GM10847 (cell line): ENCODE results near the gene ING1.

Source experiments
- POLR2A ChIP-seq: IDR thresholded peaks from 2 replicates; pipeline ENCODE4 v1.6.1; 2011; ENCODE audit not compliant: insufficient read length; ENCODE audit errors: extremely low read depth

The ING1 gene

DNA sequence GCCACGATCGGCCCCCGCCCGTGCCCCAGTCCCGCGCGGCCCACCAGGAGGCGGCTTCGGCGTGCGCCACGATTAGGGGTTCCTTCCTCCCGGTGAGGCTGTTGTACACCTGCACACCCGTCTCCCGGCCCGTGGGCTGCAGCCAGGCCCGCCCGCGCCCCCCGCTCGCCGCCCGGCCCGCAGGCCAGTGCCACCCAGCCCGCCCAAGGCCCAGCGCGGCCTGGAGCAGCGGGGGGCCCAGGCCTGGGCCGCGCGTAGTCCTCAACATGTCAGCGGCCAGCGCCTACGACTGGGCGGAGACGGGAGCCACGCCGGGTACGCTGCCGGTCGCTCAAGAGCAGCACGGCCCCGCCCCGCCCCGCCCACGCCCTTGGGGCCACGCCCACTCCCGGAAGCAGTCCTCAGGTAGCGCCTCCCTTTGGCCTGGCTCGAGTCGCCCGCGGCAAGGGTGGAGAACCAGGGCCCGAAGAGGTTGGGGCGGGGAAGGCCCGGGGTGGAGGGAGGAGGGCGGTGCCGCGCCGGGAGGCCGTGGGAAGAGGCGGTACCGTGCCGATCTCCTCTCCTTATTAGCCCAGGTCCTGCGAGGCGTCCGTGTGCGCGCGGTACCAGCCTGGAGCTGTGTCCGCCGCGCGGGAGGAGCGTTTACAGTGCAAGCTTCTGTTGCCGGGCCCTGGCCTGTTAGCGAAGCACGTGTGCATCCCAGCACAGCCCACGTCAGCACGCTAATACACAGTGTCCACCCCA, 7.5 kb upstream of the ING1 start, which contains the start of gene CARS2:
CARS2 (minus strand) TSS at position 291 of the 744 bp plus-strand sequence; CDS start at position 268, 23 bp downstream.
- TF ChIP-seq POLR2A, result peak; percentile 84

GRCh38 chr13:110706570-110707372, 6.7 kb upstream of the ING1 start:
- TF ChIP-seq POLR2A, result no peak

DNA sequence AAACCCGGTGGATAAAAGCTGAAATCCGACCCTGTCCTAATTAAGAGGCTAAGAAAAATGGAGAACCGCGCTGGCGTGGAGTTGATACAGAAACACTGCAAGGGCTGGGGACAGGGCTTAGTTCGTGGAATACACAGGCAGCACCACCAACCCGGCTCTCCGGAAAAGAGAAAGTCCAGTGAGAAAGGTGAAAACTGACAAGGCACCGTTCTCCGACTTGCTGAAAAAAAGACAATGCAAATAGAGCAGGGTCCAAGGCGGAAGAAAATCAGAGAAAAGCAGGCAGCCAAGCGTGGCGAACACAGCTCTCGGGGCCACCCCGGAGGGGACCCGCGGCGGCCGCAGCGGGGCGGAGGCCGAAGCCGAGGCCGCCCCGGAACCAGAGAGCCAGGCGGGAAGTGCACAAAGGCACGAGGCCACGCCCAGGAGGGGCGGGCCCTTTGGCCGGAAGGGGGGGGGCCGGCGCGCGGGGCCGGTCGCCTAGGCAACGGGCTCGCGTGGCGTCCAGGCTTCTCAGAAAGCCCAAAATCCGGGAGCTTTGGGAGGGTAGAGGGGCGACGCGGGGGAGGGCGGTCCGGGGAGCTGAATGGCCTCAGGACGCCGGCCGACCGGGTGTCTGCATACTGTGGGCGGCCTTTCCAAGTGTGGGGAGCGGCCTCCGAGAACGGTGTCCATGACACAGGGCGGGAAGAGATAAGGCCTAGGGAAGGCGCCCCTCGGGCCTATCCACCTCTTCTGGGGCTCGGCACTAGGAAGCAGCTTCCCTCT, 1.2 kb upstream of the ING1 start:
- TF ChIP-seq POLR2A, result peak; percentile 73

- TF ChIP-seq POLR2A, result peak; percentile 99
Observed at GRCh38 chr13:110712849-110713641, 455 bp upstream of the ING1 start.

DNA sequence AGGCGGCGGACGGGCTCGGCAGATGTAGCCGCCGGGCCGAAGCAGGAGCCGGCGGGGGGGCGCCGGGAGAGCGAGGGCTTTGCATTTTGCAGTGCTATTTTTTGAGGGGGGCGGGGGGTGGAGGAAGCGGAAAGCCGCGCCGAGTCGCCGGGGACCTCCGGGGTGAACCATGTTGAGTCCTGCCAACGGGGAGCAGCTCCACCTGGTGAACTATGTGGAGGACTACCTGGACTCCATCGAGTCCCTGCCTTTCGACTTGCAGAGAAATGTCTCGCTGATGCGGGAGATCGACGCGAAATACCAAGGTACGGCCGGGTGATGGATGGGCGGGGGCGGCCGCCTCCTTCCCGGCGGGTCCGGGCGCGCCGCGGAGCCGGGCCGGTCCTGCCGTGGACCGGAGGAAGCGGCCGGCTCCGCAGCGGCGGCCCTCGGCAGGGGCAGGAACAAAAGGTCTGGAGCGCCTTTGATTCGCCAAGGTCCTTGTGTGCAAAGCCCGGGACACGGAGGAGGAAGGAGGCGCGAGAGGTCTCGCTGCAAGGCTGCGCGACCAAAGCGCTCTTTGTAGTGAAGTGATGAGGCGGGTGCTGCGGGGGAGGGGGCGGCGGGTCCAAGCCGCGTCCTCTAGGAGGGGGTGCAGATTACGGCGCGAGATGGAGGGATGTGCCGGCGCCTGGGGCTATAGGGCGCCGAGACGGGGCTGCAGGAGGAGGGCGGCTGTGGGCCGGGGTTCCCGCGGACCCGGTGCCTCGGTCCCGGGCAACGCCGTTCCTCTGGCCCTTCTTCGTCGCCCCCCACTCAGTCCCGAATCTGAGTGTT, 689 bp downstream of the ING1 start:
- TF ChIP-seq POLR2A, result no peak

DNA sequence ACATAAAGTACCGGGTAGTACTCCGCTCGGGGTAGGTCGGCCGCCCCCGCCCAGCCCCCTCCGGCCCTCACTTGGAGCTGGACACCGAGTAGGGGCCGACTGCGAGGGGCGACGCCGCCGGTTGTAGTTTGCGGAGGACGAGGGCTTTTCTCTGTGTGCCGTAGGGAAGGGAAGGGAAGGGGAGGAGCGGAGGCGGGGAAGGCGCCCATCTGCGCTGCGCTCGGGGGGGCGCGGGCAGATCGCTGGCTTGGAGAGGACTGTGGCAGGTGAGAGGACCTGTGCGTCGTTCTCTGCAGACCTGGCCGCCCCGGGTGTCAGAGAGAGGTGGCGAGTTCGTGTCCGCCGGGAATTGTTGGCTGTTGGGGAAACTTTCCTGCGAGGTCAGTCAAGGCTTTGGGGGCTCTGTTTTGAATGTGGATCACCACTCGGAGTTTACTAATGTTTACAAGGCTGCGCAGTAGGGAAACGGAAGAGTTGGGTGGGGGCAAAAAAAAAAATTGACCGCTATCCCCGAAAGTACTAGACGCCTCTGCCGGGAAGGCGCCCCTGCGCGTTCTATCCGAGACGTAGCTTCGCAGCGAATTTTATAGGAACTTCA, 1.4 kb downstream of the ING1 start:
- TF ChIP-seq POLR2A, result peak; percentile 100

- TF ChIP-seq POLR2A, result peak; percentile 78
Observed at GRCh38 chr13:110715395-110716246, 2.1 kb downstream of the ING1 start.

- no peak for TF ChIP-seq POLR2A
Observed at GRCh38 chr13:110716247-110716515, 2.7 kb downstream of the ING1 start.

DNA sequence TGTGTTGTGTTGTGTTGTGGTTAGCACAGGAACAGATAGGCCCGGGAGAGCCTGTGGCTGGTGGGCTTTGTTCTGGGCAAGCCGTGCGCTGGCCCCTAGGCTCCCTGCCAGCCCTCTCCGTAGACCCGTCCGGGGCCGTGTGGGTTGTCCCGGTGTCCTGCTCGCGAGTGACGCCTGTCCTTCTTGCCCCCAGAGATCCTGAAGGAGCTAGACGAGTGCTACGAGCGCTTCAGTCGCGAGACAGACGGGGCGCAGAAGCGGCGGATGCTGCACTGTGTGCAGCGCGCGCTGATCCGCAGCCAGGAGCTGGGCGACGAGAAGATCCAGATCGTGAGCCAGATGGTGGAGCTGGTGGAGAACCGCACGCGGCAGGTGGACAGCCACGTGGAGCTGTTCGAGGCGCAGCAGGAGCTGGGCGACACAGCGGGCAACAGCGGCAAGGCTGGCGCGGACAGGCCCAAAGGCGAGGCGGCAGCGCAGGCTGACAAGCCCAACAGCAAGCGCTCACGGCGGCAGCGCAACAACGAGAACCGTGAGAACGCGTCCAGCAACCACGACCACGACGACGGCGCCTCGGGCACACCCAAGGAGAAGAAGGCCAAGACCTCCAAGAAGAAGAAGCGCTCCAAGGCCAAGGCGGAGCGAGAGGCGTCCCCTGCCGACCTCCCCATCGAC, 5.7 kb downstream of the ING1 start:
- TF ChIP-seq POLR2A, result no peak

- TF ChIP-seq POLR2A, result no peak
Observed at GRCh38 chr13:110722971-110723370, 9.5 kb downstream of the ING1 start.

- TF ChIP-seq POLR2A, result no peak
Observed at GRCh38 chr13:110723598-110723997, 10.1 kb downstream of the ING1 start.

DNA sequence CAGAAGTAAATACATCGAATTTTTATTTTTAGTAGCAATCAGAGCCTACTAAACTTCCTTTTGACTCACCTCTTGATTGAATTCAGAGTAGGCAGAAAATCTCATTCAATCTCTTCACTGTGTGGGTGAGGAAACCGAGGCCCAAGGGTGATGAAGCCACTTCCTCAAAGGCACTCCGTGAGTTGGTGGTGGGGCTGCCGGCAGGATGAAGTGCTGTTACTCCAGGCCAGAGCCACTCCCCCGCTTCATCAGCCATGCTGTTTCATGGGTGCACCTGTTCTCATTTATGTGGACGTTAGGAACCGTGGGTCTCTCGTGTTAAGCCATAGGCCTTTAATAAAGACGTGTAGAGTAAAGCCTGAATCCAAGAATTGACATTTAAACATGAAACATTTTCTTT, 13.2 kb downstream of the ING1 start:
- no peak for TF ChIP-seq POLR2A

DNA sequence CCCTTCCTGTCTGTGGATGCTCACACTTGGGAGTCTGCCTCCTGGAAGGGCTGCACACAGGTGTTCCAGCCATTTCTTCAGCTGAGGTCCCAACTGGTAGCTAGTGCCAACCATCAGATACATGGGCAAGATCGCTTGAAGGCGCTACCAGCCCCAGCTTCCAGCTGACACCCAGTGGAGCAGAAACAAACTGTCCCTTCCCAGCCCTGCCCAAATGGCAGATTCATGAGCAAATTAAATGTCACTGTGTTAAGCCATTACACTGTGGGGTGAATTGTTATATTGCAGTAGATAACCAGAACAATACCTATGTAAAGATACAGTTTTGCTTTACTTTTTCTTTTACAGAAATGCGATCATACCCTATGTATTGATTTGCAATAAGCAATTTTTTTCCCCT, 17.6 kb downstream of the ING1 start:
- no peak for TF ChIP-seq POLR2A

DNA sequence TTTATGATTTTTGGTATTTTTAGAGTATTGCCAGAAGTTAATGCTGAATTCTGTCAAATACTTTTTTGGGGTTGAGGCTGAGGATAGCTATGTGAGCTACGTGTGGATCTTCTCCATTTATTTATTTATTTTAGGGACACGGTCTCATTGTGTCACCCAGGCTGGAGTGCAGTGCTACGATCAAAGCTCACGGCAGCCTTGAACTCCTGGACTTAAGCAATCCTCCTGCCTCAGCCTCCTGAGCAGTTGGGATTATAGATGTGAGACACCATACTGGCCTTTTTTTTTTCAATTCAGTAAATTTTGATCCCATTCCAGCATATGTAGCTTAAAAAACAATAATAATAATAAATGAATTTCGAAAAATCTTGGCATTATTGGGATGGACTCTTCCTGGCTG, 21.1 kb downstream of the ING1 start:
- TF ChIP-seq POLR2A, result no peak
